ENCODE results near the gene DIP2C.
"Not testable (repeated sequence)": the region's sequence is repeated elsewhere in the genome, so short reads cannot be mapped to it uniquely, and the experiment has no call there.

DIP2C gene

GRCh38 chr10:608331-609261 lies 80.9 kb downstream of the DIP2C start:
- DNase-seq: no peak

GRCh38 chr10:607545-608185 lies 81.8 kb downstream of the DIP2C start:
- DNase-seq: no peak

GRCh38 chr10:606762-607544 lies 82.5 kb downstream of the DIP2C start:
- DNase-seq: no peak

- no peak for DNase-seq
Measured at GRCh38 chr10:605632-606325, 83.7 kb downstream of the DIP2C start.

- no peak for DNase-seq
Measured at GRCh38 chr10:604716-605631, 84.5 kb downstream of the DIP2C start.

GRCh38 chr10:603745-604144 lies 85.7 kb downstream of the DIP2C start:
- no peak for DNase-seq

GRCh38 chr10:602391-603005 lies 87.0 kb downstream of the DIP2C start:
- no peak for DNase-seq

GRCh38 chr10:601660-601963 lies 87.9 kb downstream of the DIP2C start:
- no peak for DNase-seq

- no peak for DNase-seq
Measured at GRCh38 chr10:600876-601659, 88.4 kb downstream of the DIP2C start.

- no peak for DNase-seq
Measured at GRCh38 chr10:600234-600633, 89.2 kb downstream of the DIP2C start.

GRCh38 chr10:599767-600166 lies 89.7 kb downstream of the DIP2C start:
- DNase-seq: no peak

GRCh38 chr10:598415-599170 lies 90.9 kb downstream of the DIP2C start:
- DNase-seq: no peak

- no peak for DNase-seq
Measured at GRCh38 chr10:597976-598375, 91.5 kb downstream of the DIP2C start.

- DNase-seq: no peak
Measured at GRCh38 chr10:596725-597345, 92.6 kb downstream of the DIP2C start.

- not testable (repeated sequence) for DNase-seq
Measured at GRCh38 chr10:596131-596530, 93.3 kb downstream of the DIP2C start.

- no peak for DNase-seq
Measured at GRCh38 chr10:595473-595872, 94.0 kb downstream of the DIP2C start.

- DNase-seq: no peak
Measured at GRCh38 chr10:594584-595270, 94.7 kb downstream of the DIP2C start.

GRCh38 chr10:593901-594457 lies 95.5 kb downstream of the DIP2C start:
- DNase-seq: no peak

Measured in NCI-H2171 (cell line).